HepG2 (cell line): Measurements from ENCODE around the gene TTC24. TPM values are rescaled to one million over a fixed set of nuclear protein-coding genes. Genes with fewer than 3 reads are reported as not detected.

Experiments used
- ATAC-seq: fragments of 200-7000 bp; cut with Tn5 transposase; 3 replicates; pipeline ENCODE4 v1.9.1; 2020; ENCODE audit warnings: mild to moderate bottlenecking, moderate library complexity
- BruUV-seq: library from RNA; stranded (reverse); fragments of 400-500 nt; replicated peaks from 2 replicates; lab custom pipeline; 2021; lab: Mats Ljungman, UMichigan
- CTCF ChIA-PET: fragments of 300-600 bp; formaldehyde crosslinking; extraction: SDS; loops from one replicate; lab custom pipeline; 2021; ENCODE audit warnings: low total read pairs, inconsistent platforms, low intra/inter-chr PET ratio; lab: Yijun Ruan, JAX
- POLR2A ChIA-PET: fragments of 350-600 bp; sonication (Branson Sonifier 250); formaldehyde crosslinking; loops from one replicate; lab custom pipeline; 2020; ENCODE audit warnings: antibody characterized with exemption, inconsistent platforms; lab: Yijun Ruan, JAX
- DNase-seq: peaks from one replicate; pipeline ENCODE4 v3.0.0-alpha.2; 2015; ENCODE audit warnings: low spot score
- FAIRE-seq: peaks from 3 replicates; lab custom pipeline; 2011; peaks lifted over from hg19 to GRCh38; lab: Jason Lieb, UNC
- H2AFZ ChIP-seq: one replicate; pipeline ENCODE4 v1.6.1; 2011; ENCODE audit warnings: low read length, inconsistent platforms
- H3K27ac ChIP-seq: fragments of 300-600 bp; 3 replicates; pipeline ENCODE4 v1.8.0; 2011; ENCODE audit warnings: mixed run types, mild to moderate bottlenecking, mixed read lengths, low read length, inconsistent platforms; ENCODE audit not compliant: insufficient read depth; ENCODE audit errors: extremely low read length
- H3K27me3 ChIP-seq, 2 experiments: fragments of 200-600 bp in 1 of 2; 2 replicates in 1 of 2; 3 replicates in 1 of 2; pipeline versions ENCODE4 v1.6.0 to v1.8.0; 2011; ENCODE audit warnings: low read length in 2 of 2, mild to moderate bottlenecking in 2 of 2, moderate library complexity in 2 of 2, inconsistent platforms in 1 of 2; ENCODE audit not compliant: insufficient read depth in 2 of 2, control insufficient read depth in 1 of 2
- H3K36me3 ChIP-seq, 2 experiments: fragments of 200-600 bp in 1 of 2; replicated peaks in 1 of 2; 2 replicates in 1 of 2; 3 replicates in 1 of 2; pipeline versions ENCODE4 v1.5.1 to v1.8.0; 2011; ENCODE audit warnings: low read length in 2 of 2, inconsistent platforms in 1 of 2; ENCODE audit not compliant: insufficient read depth in 2 of 2, control insufficient read depth in 1 of 2
- H3K4me1 ChIP-seq: 2 replicates; pipeline ENCODE4 v1.5.1; 2012; ENCODE audit warnings: low read length, inconsistent platforms; ENCODE audit not compliant: insufficient read depth
- H3K4me2 ChIP-seq: 2 replicates; pipeline ENCODE4 v1.6.0; 2011; ENCODE audit warnings: low read depth, low read length, inconsistent platforms
- H3K4me3 ChIP-seq, 3 experiments: fragments of 200-600 bp in 1 of 3; sonication (generic), shearing (Covaris generic) in 1 of 3; replicated peaks in 1 of 3; 2 replicates each; pipeline ENCODE4 v1.5.1; 2011 to 2016; ENCODE audit warnings: low read length in 3 of 3, inconsistent platforms in 2 of 3, low read depth in 2 of 3, mild to moderate bottlenecking in 2 of 3, control low read depth in 1 of 3, mixed read lengths in 1 of 3; ENCODE audit not compliant: insufficient read depth in 1 of 3
- H3K79me2 ChIP-seq: one replicate; pipeline ENCODE4 v1.6.1; 2011; ENCODE audit warnings: low read length, inconsistent platforms; ENCODE audit not compliant: insufficient read depth
- H3K9ac ChIP-seq: 2 replicates; pipeline ENCODE4 v1.6.0; 2011; ENCODE audit warnings: mild to moderate bottlenecking, low read depth, low read length, inconsistent platforms; ENCODE audit not compliant: insufficient read depth
- H3K9me3 ChIP-seq: 2 replicates; pipeline ENCODE4 v1.5.1; 2012; ENCODE audit warnings: mild to moderate bottlenecking, low read length
- H4K20me1 ChIP-seq: 2 replicates; pipeline ENCODE4 v1.6.0; 2011; ENCODE audit warnings: inconsistent platforms, mild to moderate bottlenecking, low read length, moderate library complexity; ENCODE audit not compliant: insufficient read depth
- KAT2B ChIP-seq: fragments of 150-350 bp; IDR thresholded peaks from 2 replicates; pipeline ENCODE4 v1.6.1; 2014; ENCODE audit warnings: low read depth, low read length, borderline replicate concordance
- RCOR2 ChIP-seq: IDR thresholded peaks from 2 replicates; pipeline ENCODE4 v1.6.1; 2016; ENCODE audit warnings: missing biosample characterization, missing genetic modification reagents
- ZBTB33 ChIP-seq: sonication (generic); formaldehyde crosslinking; IDR thresholded peaks from 2 replicates; pipeline ENCODE4 v1.4.0; 2020; ENCODE audit warnings: missing genetic modification reagents
- ZNF326 ChIP-seq: sonication (generic); formaldehyde crosslinking; IDR thresholded peaks from 2 replicates; pipeline ENCODE4 v1.4.0; 2020; ENCODE audit warnings: missing genetic modification reagents, borderline replicate concordance
- ZNF407 ChIP-seq: sonication (generic); formaldehyde crosslinking; IDR thresholded peaks from one replicate; pipeline ENCODE4 v1.5.1; 2020; ENCODE audit warnings: mild to moderate bottlenecking, missing genetic modification reagents; ENCODE audit errors: not compliant biosample characterization
- WGBS: methylation state at CpG from one replicate; pipeline ENCODE4 v1.1.6; 2017; ENCODE audit warnings: low lambda C conversion rate; 5-methylcytosine and 5-hydroxymethylcytosine counted together
- in situ Hi-C: cut with HindIII; loops from 2 replicates; pipeline ENCODE4 v1.10.0; 2017; ENCODE audit warnings: low pct_unique_long_range_greater_than_20kb; ENCODE audit not compliant: extremely low pct_ligation_motif_present
- intact Hi-C: fragments of 100-400 bp; cut with micrococcal nuclease; formaldehyde crosslinking; loops from one replicate; pipeline ENCODE4 v1.10.0; 2022; ENCODE audit not compliant: unreplicated experiment
- polyA plus RNA-seq, 8 experiments: library from polyadenylated mRNA; depleted of rRNA in 3 of 8; stranded (reverse) in 7 of 8; unstranded in 1 of 8; fragments of >200 nt; fragmentation: Illumina TruSeq in 4 of 8; extraction: Trizol in 4 of 8; gene quantifications; 2 replicates each; pipeline versions ENCODE4 v1.2.1 to v1.2.3, GENCODE V29; 2011 to 2016; ENCODE audit warnings: low read depth in 4 of 8, missing spikeins in 1 of 8, mixed read lengths in 1 of 8; ENCODE audit not compliant: insufficient read depth in 1 of 8
- total RNA-seq, 5 experiments: library from RNA; depleted of rRNA; stranded (reverse); fragments of >200 nt; fragmentation: Illumina TruSeq; extraction: Trizol; gene quantifications; 2 replicates each; pipeline ENCODE4 v1.2.3, GENCODE V29; 2016; ENCODE audit warnings: low read depth in 1 of 5

The TTC24 gene
- total and polyA plus RNA-seq, 2 of the 13 experiments (the other 11 are each of a cell fraction or from before 2014, with no cell fraction given): 0.13 to 0.18 TPM

DNA sequence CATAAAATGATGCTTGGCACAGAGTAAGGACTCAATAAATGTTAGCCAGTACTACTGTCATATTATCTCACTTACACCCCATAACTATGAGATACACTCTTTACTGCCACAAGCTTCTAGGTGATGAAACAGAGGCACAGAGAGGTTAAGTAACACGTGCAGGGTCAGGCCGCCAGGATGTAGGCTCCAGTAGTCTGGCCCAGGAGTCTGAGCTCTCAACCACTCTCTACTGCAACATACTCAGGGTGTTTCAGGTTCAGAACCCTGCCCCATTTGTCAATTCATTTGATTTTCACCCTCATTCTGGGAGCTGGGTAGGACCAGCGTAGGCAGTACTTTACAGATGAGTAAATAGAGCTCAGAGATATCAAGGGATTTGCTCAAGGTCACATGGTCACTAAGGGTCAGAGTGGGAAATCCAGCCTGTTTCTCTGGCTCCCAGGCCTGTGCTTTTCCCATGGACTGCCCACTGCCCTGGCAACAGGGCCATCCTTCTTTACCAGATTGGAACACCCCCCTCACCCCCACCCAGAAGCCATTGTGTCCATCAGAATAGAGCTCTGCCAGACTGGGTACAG is 28.4 kb upstream of the TTC24 start:
- Histone ChIP-seq H3K4me3 (no peak overlapping the region), H3K27me3 (no peaks in the 10 kb centered on the region), H3K36me3 (peaks cover 4 to 43% of the 10 kb centered on the region in 2 experiments; a peak in 4 of 5 replicates), H2AFZ (no peak overlapping the region), H3K9me3 (no peaks in the 10 kb centered on the region), H4K20me1 (no peaks in the 10 kb centered on the region), H3K4me2 (no peak overlapping the region), H3K9ac (no peak overlapping the region), H3K27ac (no peak overlapping the region), H3K4me1 (peaks cover 15% of the 10 kb centered on the region), H3K79me2 (no peaks in the 10 kb centered on the region)
- ATAC-seq (peak; percentile 56), DNase-seq (peak; percentile 20), FAIRE-seq (no peak)
- ChIA-PET CTCF (no interaction called here), POLR2A (interaction anchor here (1.0 to 1.2 kb wide), 4 partner anchors 49 to 106 kb away, joined by 3 read pairs; no protein-coding TSS in a partner anchor)
- intact Hi-C loops: loop anchor here (1.0 kb wide), 1 partner anchor 21 kb away; the partner anchor contains the start of gene IQGAP3
- WGBS: 63% methylated on average over 3 of the region's 3 CpGs
- BruUV-seq: no TSS peak
- TF ChIP-seq RCOR2 (CRISPR knock-in tag) (no peak), ZBTB33 (CRISPR knock-in tag) (peak; percentile 88; the same call in 1 of the 2 replicates)
- in situ Hi-C loops: no loop called here

DNA sequence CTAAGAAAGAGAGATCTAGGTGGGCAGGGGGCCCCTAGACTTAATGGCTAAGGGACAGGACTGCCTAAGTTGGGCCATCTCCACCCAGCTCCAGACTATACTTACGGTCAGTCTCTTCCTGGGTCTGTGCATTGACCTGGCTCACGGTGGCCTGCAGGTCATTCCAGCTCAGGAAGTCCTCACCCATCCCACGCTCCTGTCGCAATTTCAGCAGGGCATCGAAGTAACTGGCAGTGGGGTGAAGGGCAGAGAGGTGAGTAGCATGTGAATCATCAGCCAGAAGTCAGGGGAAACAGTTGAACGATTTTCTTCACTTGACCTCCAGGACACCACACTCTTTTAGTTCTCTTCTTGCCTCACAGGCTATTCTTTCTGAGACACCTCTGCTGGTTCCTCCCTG is 27.7 kb upstream of the TTC24 start:
- no peak for DNase-seq
- POLR2A ChIA-PET: interaction anchor here (1.0 to 1.2 kb wide), 3 partner anchors 51 to 106 kb away, joined by 3 read pairs; no protein-coding TSS in a partner anchor
- no TSS peak for BruUV-seq
- WGBS: 56% methylated on average over 1 of the region's 6 CpGs
- H3K9ac ChIP-seq: no peak overlapping the region
- peaks cover 15% of the 10 kb centered on the region for H3K4me1 ChIP-seq
- H3K79me2 ChIP-seq: no peaks in the 10 kb centered on the region
- in situ Hi-C loops: no loop called here
- H3K9me3 ChIP-seq: no peaks in the 10 kb centered on the region
- no peak overlapping the region for H3K4me2 ChIP-seq
- no peak for ATAC-seq
- FAIRE-seq: no peak
- H3K27ac ChIP-seq: no peak overlapping the region
- H3K4me3 ChIP-seq: no peak overlapping the region
- peaks cover 7 to 44% of the 10 kb centered on the region in 2 experiments; a peak in 4 of 5 replicates for H3K36me3 ChIP-seq
- H4K20me1 ChIP-seq: no peaks in the 10 kb centered on the region
- H2AFZ ChIP-seq: no peak overlapping the region
- intact Hi-C loops: loop anchor here (1.0 kb wide), 1 partner anchor 20 kb away; the partner anchor contains the start of gene IQGAP3
- no peaks in the 10 kb centered on the region for H3K27me3 ChIP-seq
- CTCF ChIA-PET: no interaction called here
- no peak for TF ChIP-seq KAT2B
- no peak for TF ChIP-seq ZNF407 (CRISPR knock-in tag)
- TF ChIP-seq ZNF326 (CRISPR knock-in tag): no peak
